ENCODE measurements around the gene DCBLD1. TPM values are rescaled to one million over a fixed set of nuclear protein-coding genes. Genes with fewer than 3 reads are reported as not detected.

Gene DCBLD1
- total RNA-seq, 1 donor from 2014 or later: 14.2 TPM

DNA sequence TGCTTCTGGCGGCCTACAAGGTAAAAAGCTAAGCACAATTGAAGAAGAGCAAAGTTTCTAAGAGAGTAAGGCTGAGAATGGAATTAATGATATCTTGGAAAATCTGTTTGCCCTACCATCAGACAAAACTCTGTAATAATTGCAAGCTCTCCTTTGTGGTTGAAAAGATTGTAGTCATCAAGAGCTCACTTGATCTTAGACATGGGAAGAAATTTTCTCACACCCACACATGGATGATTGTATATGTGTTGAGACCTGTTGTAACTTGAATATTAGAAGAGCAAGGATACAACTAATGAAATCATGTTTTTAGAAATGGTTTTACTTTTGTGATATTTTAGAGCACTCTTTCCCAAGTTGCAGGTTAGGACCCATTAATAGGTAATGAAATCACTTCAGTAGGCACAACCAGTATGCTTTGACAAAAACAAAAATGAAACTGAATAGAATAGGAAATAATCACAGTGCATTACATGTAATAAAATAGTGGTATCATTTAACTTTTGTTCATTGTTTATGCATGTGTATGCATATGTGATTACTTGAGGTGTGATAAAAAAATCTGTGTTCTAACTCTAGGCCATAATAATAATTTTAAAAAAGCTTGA is 14.0 kb downstream of the DCBLD1 start:
- intact Hi-C loops (cut with DNase I): no loop called here
- Histone ChIP-seq H3K27ac (no peak overlapping the region), H3K9me3 (no peaks in the 10 kb centered on the region), H3K27me3 (no peaks in the 10 kb centered on the region), H3K36me3 (no peaks in the 10 kb centered on the region), H3K4me1 (peaks cover 52% of the 10 kb centered on the region), H3K4me3 (no peak overlapping the region)
- TF ChIP-seq, protein P1, sequence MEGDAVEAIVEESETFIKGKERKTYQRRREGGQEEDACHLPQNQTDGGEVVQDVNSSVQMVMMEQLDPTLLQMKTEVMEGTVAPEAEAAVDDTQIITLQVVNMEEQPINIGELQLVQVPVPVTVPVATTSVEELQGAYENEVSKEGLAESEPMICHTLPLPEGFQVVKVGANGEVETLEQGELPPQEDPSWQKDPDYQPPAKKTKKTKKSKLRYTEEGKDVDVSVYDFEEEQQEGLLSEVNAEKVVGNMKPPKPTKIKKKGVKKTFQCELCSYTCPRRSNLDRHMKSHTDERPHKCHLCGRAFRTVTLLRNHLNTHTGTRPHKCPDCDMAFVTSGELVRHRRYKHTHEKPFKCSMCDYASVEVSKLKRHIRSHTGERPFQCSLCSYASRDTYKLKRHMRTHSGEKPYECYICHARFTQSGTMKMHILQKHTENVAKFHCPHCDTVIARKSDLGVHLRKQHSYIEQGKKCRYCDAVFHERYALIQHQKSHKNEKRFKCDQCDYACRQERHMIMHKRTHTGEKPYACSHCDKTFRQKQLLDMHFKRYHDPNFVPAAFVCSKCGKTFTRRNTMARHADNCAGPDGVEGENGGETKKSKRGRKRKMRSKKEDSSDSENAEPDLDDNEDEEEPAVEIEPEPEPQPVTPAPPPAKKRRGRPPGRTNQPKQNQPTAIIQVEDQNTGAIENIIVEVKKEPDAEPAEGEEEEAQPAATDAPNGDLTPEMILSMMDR (IDR thresholded peaks at IDR 0.05): no peak
- no peak for DNase-seq (ENCODE audit: extremely low spot score in 2 of 2)

DNA sequence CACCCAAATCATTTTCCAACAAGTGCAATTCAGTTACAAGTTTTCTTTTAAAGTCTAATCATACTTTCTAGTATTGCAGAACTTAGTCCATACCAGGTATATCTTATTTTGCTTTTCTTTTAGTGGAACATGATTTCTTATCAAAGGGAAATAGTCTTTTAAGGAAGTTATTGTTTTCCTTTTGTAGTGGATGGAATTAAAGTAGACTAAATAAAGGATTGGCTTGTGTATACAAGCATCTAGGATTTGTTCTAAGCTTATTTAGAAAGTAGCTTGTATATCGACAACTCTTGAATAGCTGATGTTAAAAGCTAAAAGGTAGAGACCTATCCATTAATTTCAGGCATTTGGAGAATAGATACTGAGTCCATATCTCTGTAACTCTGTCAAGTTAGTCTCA is 14.8 kb downstream of the DCBLD1 start:
- H3K4me1 ChIP-seq: peaks cover 52% of the 10 kb centered on the region
- no peaks in the 10 kb centered on the region for H3K9me3 ChIP-seq
- TF ChIP-seq, protein P1 (IDR thresholded peaks at IDR 0.05): no peak
- TF ChIP-seq POLR2A (IDR thresholded peaks at IDR 0.05) (no peak), POLR2AphosphoS5 (IDR thresholded peaks at IDR 0.05; ENCODE audit: insufficient read depth in 1 of 2, low read depth in 1 of 2) (no peak)
- no peaks in the 10 kb centered on the region for H3K27me3 ChIP-seq
- H3K4me3 ChIP-seq: no peak overlapping the region
- H3K36me3 ChIP-seq: no peaks in the 10 kb centered on the region
- no peak overlapping the region for H3K27ac ChIP-seq
- DNase-seq (ENCODE audit: extremely low spot score in 2 of 2): no peak
- intact Hi-C loops (cut with DNase I): no loop called here

DNA sequence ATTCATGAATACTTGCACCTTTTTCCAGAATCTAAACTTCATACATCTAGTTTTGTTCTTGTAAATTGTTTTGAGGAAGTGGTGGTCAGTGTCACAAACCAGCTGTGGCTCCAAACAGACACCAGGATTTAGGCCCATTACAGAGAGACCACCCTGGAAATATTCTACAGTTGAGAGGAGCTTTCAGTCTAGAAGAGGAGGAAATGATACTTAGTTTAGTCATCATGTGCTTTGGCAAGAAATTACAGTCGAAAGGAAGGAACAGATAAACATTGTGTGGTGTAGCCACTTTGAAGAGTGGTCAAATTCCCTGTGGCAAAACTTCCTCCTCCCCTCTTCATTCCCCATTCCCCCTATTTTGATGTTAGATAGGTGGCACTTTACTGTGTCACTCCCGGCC is 15.7 kb downstream of the DCBLD1 start:
- intact Hi-C loops (cut with DNase I): no loop called here
- peak overlapping the region; percentile 42 for H3K27ac ChIP-seq
- H3K36me3 ChIP-seq: no peaks in the 10 kb centered on the region
- no peaks in the 10 kb centered on the region for H3K9me3 ChIP-seq
- H3K4me1 ChIP-seq: peaks cover 52% of the 10 kb centered on the region
- no peak for DNase-seq (ENCODE audit: extremely low spot score in 2 of 2)
- H3K27me3 ChIP-seq: no peaks in the 10 kb centered on the region
- TF ChIP-seq POLR2AphosphoS5 (IDR thresholded peaks at IDR 0.05; ENCODE audit: insufficient read depth in 1 of 2, low read depth in 1 of 2) (peak in 1 of 2 donors; percentile 43), POLR2A (IDR thresholded peaks at IDR 0.05) (no peak)
- H3K4me3 ChIP-seq: no peak overlapping the region

DNA sequence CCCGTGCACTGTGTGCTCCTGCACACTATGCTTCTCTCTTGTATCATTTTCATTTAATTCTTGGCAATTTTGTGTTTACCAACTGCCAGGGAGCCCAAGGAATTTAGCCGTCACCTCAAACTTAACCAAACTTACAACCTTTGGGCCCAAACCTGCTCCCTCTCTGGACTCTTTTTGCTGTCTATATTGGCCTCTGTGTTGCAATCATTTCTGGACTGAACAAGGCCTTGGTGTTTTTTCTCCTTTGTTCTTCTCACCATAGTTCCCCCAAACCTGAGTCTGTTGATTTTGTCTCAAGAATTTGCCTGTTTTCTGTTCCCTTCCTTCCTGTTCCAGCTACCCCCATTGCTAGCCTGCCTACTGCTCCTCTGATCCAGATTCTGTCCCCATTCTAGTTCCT is 19.2 kb downstream of the DCBLD1 start:
- Histone ChIP-seq H3K36me3 (peaks cover 0 to 10% of the 10 kb centered on the region in 2 donors), H3K9me3 (no peaks in the 10 kb centered on the region), H3K27me3 (no peaks in the 10 kb centered on the region), H3K4me1 (peaks cover 30% of the 10 kb centered on the region), H3K27ac (no peak overlapping the region), H3K4me3 (no peak overlapping the region)
- intact Hi-C loops (cut with DNase I): no loop called here
- no peak for DNase-seq (ENCODE audit: extremely low spot score in 2 of 2)
- TF ChIP-seq POLR2A (IDR thresholded peaks at IDR 0.05) (no peak), POLR2AphosphoS5 (IDR thresholded peaks at IDR 0.05; ENCODE audit: insufficient read depth in 1 of 2, low read depth in 1 of 2) (no peak)
- TF ChIP-seq, protein P1 (IDR thresholded peaks at IDR 0.05): no peak

DNA sequence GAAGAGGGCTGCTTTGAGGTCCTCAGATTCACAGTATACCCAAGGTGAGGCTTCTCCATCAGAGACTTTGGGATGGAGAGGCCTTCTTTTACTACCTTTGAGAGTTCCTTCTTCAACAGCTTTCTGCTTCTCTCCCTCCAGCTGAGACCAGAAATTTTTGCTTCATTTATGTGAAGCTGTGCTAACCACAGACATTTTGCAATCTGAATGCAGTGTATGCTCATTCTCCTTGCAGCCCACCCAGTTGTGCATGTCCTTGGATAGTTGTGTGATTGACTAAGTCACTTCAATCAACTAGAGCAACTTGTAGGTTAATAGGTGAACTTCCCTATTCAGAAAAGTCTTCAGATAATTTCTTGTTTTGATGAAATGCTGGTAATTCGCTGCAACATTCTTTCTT is 20.1 kb downstream of the DCBLD1 start:
- no peaks in the 10 kb centered on the region for H3K27me3 ChIP-seq
- H3K4me1 ChIP-seq: peaks cover 25% of the 10 kb centered on the region
- no peak overlapping the region for H3K4me3 ChIP-seq
- no peak overlapping the region for H3K27ac ChIP-seq
- H3K36me3 ChIP-seq: peaks cover 0 to 10% of the 10 kb centered on the region in 2 donors
- intact Hi-C loops (cut with DNase I): no loop called here
- TF ChIP-seq, protein P1 (IDR thresholded peaks at IDR 0.05): no peak
- no peak for TF ChIP-seq POLR2AphosphoS5 (IDR thresholded peaks at IDR 0.05; ENCODE audit: insufficient read depth in 1 of 2, low read depth in 1 of 2)
- no peak for TF ChIP-seq POLR2A (IDR thresholded peaks at IDR 0.05)
- no peaks in the 10 kb centered on the region for H3K9me3 ChIP-seq
- no peak for DNase-seq (ENCODE audit: extremely low spot score in 2 of 2)
